AG04449 (cell line): ENCODE results near the gene KISS1R.

Experiments used
- CTCF ChIA-PET: fragments of 350-600 bp; formaldehyde crosslinking; extraction: SDS; loops from one replicate; lab custom pipeline; 2021; ENCODE audit warnings: antibody characterized with exemption; lab: Yijun Ruan, JAX
- POLR2A ChIA-PET: fragments of 400-600, 350-600 bp; formaldehyde crosslinking; extraction: SDS; loops from one replicate; lab custom pipeline; 2020; ENCODE audit warnings: antibody characterized with exemption, inconsistent platforms; lab: Yijun Ruan, JAX
- DNase-seq: peaks from one replicate; pipeline ENCODE4 v3.0.0-alpha.2; 2010; ENCODE audit warnings: low read depth, low spot score
- H3K4me3 ChIP-seq: 2 replicates; pipeline ENCODE4 v1.5.1; 2011; ENCODE audit warnings: low read depth, mild to moderate bottlenecking, control low read depth, low read length
- TF ChIP-seq, protein P1 (sequence below): IDR thresholded peaks from one replicate; pipeline ENCODE4 v1.5.1; 2011; ENCODE audit warnings: mild to moderate bottlenecking, moderate library complexity, low read length, control low read depth, inconsistent platforms; ENCODE audit not compliant: insufficient read depth; ENCODE audit errors: missing control alignments

Gene KISS1R

DNA sequence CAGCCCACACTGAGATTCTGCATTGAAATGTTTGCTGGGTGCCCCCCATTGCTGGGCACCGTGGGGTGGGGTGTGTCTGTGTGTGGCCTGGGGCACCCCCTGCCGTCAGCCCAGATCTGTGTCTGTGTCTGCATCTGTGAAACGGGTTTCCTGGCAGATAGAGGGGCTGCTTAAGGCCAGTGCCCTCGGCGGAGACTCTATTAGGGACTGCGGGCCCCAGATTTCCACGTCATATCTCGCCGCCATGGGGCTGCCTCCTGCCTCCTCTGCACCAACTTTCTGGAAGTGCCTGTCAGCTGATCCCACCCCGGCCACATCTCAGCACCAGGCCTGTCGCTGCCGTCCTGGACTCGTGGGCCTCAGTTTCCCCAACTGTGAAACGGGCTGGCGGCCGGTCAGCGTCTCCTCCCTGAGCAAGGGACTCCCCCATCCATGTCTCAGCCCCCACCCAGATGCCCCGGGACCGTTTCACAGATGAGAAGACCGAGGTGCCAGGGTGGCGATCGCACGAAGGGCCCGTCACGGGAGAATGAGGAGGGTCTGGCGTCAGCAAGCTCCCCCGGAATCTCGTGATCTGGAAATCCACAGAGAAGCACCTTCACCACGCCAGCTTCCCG, 30.1 kb downstream of the KISS1R start:
- ChIA-PET POLR2A (interaction anchor here (0.6 kb wide), 1 partner anchor 12 kb away, joined by 3 read pairs; no protein-coding TSS in a partner anchor), CTCF (interaction anchor here (1.0 to 1.1 kb wide), 2 partner anchors 9 to 54 kb away, joined by 3 read pairs; no protein-coding TSS in a partner anchor)
- no peak overlapping the region for H3K4me3 ChIP-seq
- no peak for DNase-seq
- TF ChIP-seq, protein P1, sequence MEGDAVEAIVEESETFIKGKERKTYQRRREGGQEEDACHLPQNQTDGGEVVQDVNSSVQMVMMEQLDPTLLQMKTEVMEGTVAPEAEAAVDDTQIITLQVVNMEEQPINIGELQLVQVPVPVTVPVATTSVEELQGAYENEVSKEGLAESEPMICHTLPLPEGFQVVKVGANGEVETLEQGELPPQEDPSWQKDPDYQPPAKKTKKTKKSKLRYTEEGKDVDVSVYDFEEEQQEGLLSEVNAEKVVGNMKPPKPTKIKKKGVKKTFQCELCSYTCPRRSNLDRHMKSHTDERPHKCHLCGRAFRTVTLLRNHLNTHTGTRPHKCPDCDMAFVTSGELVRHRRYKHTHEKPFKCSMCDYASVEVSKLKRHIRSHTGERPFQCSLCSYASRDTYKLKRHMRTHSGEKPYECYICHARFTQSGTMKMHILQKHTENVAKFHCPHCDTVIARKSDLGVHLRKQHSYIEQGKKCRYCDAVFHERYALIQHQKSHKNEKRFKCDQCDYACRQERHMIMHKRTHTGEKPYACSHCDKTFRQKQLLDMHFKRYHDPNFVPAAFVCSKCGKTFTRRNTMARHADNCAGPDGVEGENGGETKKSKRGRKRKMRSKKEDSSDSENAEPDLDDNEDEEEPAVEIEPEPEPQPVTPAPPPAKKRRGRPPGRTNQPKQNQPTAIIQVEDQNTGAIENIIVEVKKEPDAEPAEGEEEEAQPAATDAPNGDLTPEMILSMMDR, result no peak

DNA sequence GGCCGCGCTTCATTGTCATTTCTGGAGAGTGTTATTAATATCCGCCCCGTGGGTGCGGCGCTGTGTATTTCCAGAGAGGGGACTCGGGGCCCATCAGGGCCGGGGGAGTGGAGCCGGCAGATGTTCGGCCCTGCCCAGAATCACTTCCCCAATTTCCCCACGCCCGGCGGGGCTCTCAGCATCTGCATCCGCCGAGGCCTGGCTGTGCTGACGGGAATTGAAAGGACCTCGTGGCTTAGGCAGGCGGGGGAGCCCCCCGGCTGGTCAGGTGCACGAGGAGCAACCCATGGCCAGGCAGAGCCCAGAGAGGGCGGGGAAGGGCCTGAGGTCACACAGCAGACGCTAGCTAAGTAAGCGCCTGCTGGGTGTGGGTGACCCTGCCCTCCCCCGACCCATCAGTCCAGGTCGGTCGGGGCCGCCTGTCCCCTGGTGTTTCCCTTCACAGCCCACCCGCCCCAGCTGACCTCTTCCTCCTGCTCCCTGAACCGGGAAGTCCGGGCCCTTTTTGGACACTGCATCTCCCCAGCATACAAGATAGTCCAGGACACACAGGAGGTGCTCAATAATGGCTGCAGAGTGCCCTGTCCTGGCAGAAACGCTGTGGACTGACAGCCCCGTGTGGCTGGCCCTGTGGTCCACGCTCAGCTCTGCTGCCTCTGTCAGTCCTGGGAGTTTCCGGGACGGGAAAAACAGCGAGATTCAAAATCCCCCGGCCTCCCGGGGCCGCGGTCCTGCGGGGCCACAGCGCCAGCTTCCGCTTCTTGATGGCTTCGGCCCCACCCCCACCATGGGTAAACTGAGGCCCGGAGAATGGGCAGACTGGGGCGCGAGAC, 30.8 kb downstream of the KISS1R start:
- no peak for DNase-seq
- no peak overlapping the region for H3K4me3 ChIP-seq
- POLR2A ChIA-PET, result no interaction called here
- TF ChIP-seq, protein P1, result no peak
- CTCF ChIA-PET, result interaction anchor here (1.0 to 1.2 kb wide), 3 partner anchors 10 to 53 kb away, joined by 3 read pairs; no protein-coding TSS in a partner anchor

DNA sequence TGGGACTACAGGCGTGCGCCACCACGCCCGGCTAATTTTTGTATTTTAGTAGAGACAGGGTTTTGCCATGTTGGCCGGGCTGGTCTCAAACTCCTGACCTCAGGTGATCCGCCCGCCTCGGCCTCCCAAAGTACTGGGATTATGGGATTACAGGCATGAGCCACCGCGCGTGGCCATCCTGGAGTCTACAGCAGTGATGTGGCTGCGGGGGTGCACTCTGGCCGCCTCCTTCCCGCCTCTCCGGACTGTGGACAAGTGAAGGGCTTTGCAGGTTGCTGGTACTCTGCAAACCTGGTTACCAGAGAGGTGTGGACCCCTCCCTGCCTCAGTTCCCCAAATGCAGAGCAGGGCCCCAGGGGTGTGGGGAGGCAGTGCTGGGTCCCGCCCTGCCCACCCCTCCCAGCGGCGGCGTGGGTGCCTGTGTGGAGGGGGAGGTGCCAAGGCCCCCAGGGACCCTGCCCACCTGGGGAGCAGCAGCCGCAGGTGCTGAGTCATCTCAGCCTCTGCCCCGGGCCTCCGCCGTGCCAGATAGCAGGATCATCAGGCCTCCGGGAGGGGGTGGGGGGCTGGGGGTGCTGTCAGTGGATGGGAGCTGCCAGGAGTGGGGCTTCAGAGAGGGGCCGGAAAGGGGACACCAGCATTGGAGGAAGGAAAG, 31.8 kb downstream of the KISS1R start:
- no peak for DNase-seq
- CTCF ChIA-PET, result interaction anchor here (1.2 kb wide), 1 partner anchor 22 kb away, joined by 3 read pairs; no protein-coding TSS in a partner anchor
- H3K4me3 ChIP-seq, result no peak overlapping the region
- POLR2A ChIA-PET, result no interaction called here
- TF ChIP-seq, protein P1, result no peak

DNA sequence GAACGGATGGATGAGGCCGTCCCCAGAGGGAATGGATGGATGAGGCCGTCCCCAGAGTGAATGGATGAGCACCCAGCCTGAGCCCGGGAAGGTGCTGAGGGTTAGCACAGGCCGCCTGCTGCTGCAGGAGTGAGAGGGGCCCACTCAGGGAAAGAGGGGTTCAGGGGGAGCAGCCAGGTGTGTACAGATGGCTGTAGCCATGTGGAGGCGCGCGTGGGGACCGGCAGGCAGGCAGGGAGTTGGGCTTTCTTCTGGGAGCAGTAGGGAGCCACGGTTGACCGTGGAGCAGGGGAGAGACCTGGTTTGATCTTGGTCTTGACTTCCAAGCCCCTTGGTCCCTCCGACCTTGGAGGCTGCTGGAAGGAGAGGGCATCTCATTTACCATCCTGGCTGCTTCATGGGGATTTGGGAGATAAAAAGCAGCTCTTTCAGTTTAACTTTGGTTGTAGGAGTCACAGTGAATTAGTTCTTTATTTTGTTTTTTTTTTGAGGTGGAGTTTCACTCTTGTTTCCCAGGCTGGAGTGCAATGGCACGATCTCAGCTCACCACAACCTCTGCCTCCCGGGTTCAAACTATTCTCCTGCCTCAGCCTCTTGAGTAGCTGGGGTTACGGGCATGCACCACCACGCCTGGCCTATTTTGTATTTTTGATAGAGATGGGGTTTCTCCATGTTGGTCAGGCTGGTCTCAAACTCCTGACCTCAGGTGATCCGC, 33.4 kb downstream of the KISS1R start:
- POLR2A ChIA-PET, result no interaction called here
- TF ChIP-seq, protein P1, result no peak
- CTCF ChIA-PET, result no interaction called here
- no peak for DNase-seq
- H3K4me3 ChIP-seq, result no peak overlapping the region

DNA sequence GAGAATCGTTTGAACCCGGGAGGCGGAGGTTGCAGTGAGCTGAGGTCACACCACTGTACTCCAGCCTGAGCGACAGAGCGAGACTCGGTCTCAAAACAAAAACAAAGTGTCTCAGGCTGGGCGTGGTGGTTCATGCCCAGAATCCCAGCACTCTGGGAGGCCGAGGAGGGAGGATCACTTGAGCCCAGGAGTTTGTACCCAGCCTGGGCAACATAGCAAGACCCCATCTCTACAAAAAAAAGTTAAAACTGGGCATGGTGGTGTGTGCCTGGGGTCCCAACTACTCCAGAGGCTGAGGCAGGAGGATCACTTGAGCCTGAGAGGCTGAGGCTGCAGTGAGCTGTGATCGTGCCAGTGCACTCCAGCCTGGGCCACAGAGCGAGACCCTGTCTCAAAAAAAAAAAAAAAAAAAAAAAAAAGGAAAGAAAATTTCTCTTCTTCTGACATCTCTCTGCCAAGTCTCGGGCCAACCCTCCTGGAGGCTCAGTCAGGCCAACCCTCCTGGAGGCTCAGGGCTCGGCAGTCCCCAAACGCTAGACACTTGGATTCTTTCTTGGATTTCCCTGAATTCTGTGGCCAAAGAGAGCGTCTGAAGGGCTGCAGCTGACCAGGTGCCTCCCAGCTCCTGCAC, 35.0 kb downstream of the KISS1R start:
- CTCF ChIA-PET, result interaction anchor here (1.6 kb wide), 1 partner anchor 18 kb away, joined by 3 read pairs; no protein-coding TSS in a partner anchor
- TF ChIP-seq, protein P1, result no peak
- POLR2A ChIA-PET, result interaction anchor here (0.6 kb wide), 1 partner anchor 20 kb away, joined by 3 read pairs; no protein-coding TSS in a partner anchor
- H3K4me3 ChIP-seq, result no peak overlapping the region
- DNase-seq, result no peak
